B cell (primary cell): Measurements from ENCODE around the gene BBOX1. TPM values are rescaled to one million over a fixed set of nuclear protein-coding genes. Genes with fewer than 3 reads are reported as not detected.

Experiments
- ATAC-seq: fragments of 200-7000 bp; cut with Tn5 transposase; one replicate; pipeline ENCODE4 v1.10.0; 2021; ENCODE audit warnings: low read depth, mild to moderate bottlenecking, moderate number of reproducible peaks, moderate library complexity
- CTCF ChIA-PET: fragments of 350-600 bp; sonication (Branson Sonifier 250); formaldehyde crosslinking; loops from one replicate; lab custom pipeline; 2021; ENCODE audit warnings: antibody characterized with exemption, inconsistent platforms; lab: Charles Lee
- POLR2A ChIA-PET: fragments of 350-600 bp; sonication (Branson Sonifier 250); formaldehyde crosslinking; loops from one replicate; lab custom pipeline; 2021; ENCODE audit warnings: antibody characterized with exemption; lab: Charles Lee
- DNase-seq: peaks from one replicate; pipeline ENCODE4 v3.0.0; 2013
- H2AFZ ChIP-seq: 2 replicates; pipeline ENCODE4 v1.6.1; 2012; ENCODE audit warnings: mild to moderate bottlenecking, low read depth, low read length; ENCODE audit not compliant: insufficient read depth, poor library complexity, severe bottlenecking
- H3K27ac ChIP-seq, 2 donors: 1 replicate in 1 of 2; 2 replicates in 1 of 2; pipeline ENCODE4 v1.5.1; 2012 to 2013; ENCODE audit warnings: low read length in 2 of 2, mild to moderate bottlenecking in 2 of 2, moderate library complexity in 1 of 2
- H3K27me3 ChIP-seq, 4 experiments: fragments of 200-600 bp in 1 of 4; sonication (generic) in 1 of 4; replicated peaks in 1 of 4; 1 replicate in 2 of 4; 2 replicates in 2 of 4; pipeline versions ENCODE4 v1.6.1 to v1.7.0; 2013 to 2016; ENCODE audit warnings: low read length in 3 of 4, mild to moderate bottlenecking in 2 of 4, mixed read lengths in 1 of 4, moderate library complexity in 1 of 4; ENCODE audit not compliant: insufficient read depth in 4 of 4, control insufficient read depth in 3 of 4; ENCODE audit errors: control extremely low read depth in 1 of 4
- H3K36me3 ChIP-seq, 2 experiments: replicated peaks in 1 of 2; 1 replicate in 1 of 2; 2 replicates in 1 of 2; pipeline versions ENCODE4 v1.6.1 to v1.7.1; 2013; ENCODE audit warnings: low read length in 1 of 2; ENCODE audit not compliant: insufficient read depth in 2 of 2, control insufficient read depth in 1 of 2; ENCODE audit errors: control extremely low read depth in 1 of 2, extremely low read depth in 1 of 2
- H3K4me1 ChIP-seq, 2 donors: fragments of 200-600 bp in 1 of 2; sonication (generic) in 1 of 2; 1 replicate in 1 of 2; 2 replicates in 1 of 2; pipeline versions ENCODE4 v1.5.1 to v1.6.1; 2013 to 2017; ENCODE audit warnings: low read length in 2 of 2; ENCODE audit not compliant: control insufficient read depth in 2 of 2, insufficient read depth in 2 of 2
- H3K4me2 ChIP-seq: replicated peaks from 2 replicates; pipeline ENCODE3; 2012; ENCODE audit warnings: mild to moderate bottlenecking, low read depth, low read length; ENCODE audit not compliant: poor library complexity, severe bottlenecking
- H3K4me3 ChIP-seq, 5 experiments: fragments of 200-600 bp in 1 of 5; sonication (generic) in 1 of 5; 1 replicate in 3 of 5; 2 replicates in 2 of 5; pipeline versions ENCODE4 v1.5.1 to v1.7.0; 2011 to 2016; ENCODE audit warnings: low read length in 4 of 5, mild to moderate bottlenecking in 4 of 5, low read depth in 2 of 5, control low read depth in 1 of 5, moderate library complexity in 1 of 5; ENCODE audit not compliant: insufficient read depth in 1 of 5; ENCODE audit errors: control extremely low read depth in 1 of 5, extremely low read depth in 1 of 5
- H3K79me2 ChIP-seq: fragments of 200-600 bp; sonication (generic); one replicate; pipeline ENCODE4 v1.6.0; 2016; ENCODE audit warnings: low read length; ENCODE audit not compliant: control insufficient read depth, insufficient read depth
- H3K9ac ChIP-seq: fragments of 200-600 bp; sonication (generic); 2 replicates; pipeline ENCODE4 v1.6.1; 2017; ENCODE audit warnings: mild to moderate bottlenecking, low read length, moderate library complexity
- H3K9me3 ChIP-seq, 3 donors: one replicate each; pipeline versions ENCODE4 v1.6.1 to v1.7.1; 2013; ENCODE audit warnings: low read length in 2 of 3; ENCODE audit not compliant: control insufficient read depth in 2 of 3, insufficient read depth in 1 of 3; ENCODE audit errors: control extremely low read depth in 1 of 3
- H4K20me1 ChIP-seq: 2 replicates; pipeline ENCODE4 v1.6.0; 2012; ENCODE audit warnings: mild to moderate bottlenecking, low read length; ENCODE audit not compliant: insufficient read depth, control insufficient read depth, poor library complexity, severe bottlenecking
- H3K27ac Mint-ChIP-seq: one replicate; pipeline ENCODE4 v1.8.0; 2021; ENCODE audit warnings: mixed read lengths
- H3K27me3 Mint-ChIP-seq: one replicate; pipeline ENCODE4 v1.8.0; 2021; ENCODE audit warnings: mixed read lengths
- H3K4me1 Mint-ChIP-seq: one replicate; pipeline ENCODE4 v1.8.0; 2021; ENCODE audit warnings: mixed read lengths
- H3K4me3 Mint-ChIP-seq: one replicate; pipeline ENCODE4 v1.8.0; 2021; ENCODE audit warnings: mixed read lengths
- H3K9me3 Mint-ChIP-seq: one replicate; pipeline ENCODE4 v1.8.0; 2022; ENCODE audit warnings: mixed read lengths; ENCODE audit not compliant: insufficient read depth
- CTCF ChIP-seq: fragments of 200-600 bp; IDR thresholded peaks from one replicate; pipeline ENCODE4 v1.8.0; 2022; ENCODE audit warnings: antibody characterized with exemption, mild to moderate bottlenecking
- EZH2 ChIP-seq: IDR thresholded peaks from 2 replicates; pipeline ENCODE4 v1.6.1; 2012; ENCODE audit warnings: borderline replicate concordance, low read depth, mild to moderate bottlenecking, moderate library complexity, low read length; ENCODE audit not compliant: insufficient read depth, poor library complexity, severe bottlenecking
- WGBS: methylation state at CpG from one replicate; pipeline ENCODE4 v1.1.5; 2013; ENCODE audit warnings: missing lambda C conversion rate; ENCODE audit not compliant: insufficient coverage; 5-methylcytosine and 5-hydroxymethylcytosine counted together
- intact Hi-C: fragments of 100-400 bp; cut with micrococcal nuclease; formaldehyde crosslinking; loops from one replicate; pipeline ENCODE4 v1.10.0; 2022
- polyA plus RNA-seq: library from polyadenylated mRNA; depleted of rRNA; stranded (reverse); fragments of >200 nt; gene quantifications from 2 replicates; pipeline ENCODE4 v1.2.3, GENCODE V29; 2012
- total RNA-seq, 2 donors: library from RNA; stranded (reverse); fragments of 120-200 nt in 1 of 2; gene quantifications; 1 replicate in 1 of 2; 2 replicates in 1 of 2; pipeline versions ENCODE4 v1.2.3 to v1.2.4, GENCODE V29; 2013 to 2022

The BBOX1 gene
- total and polyA plus RNA-seq, 2 donors (not counting 1 experiment from before 2014, with no cell fraction given) = not detected

GRCh38 chr11:27085111-27085510 lies 44.5 kb downstream of the BBOX1 start:
- H2AFZ ChIP-seq = no peak overlapping the region
- H3K9ac ChIP-seq = no peak overlapping the region
- no peak overlapping the region for H3K4me2 ChIP-seq
- Mint-ChIP-seq H3K4me1 (no peaks in the 10 kb centered on the region), H3K27me3 (no peaks in the 10 kb centered on the region), H3K9me3 (peaks cover 3% of the 10 kb centered on the region), H3K4me3 (no peak overlapping the region), H3K27ac (no peak overlapping the region)
- no peak overlapping the region for H3K4me3 ChIP-seq
- no peak for DNase-seq
- ChIA-PET CTCF (no interaction called here), POLR2A (no interaction called here)
- no peaks in the 10 kb centered on the region for H4K20me1 ChIP-seq
- no peak overlapping the region for H3K27ac ChIP-seq
- intact Hi-C loops = no loop called here
- H3K4me1 ChIP-seq = no peaks in the 10 kb centered on the region
- ATAC-seq = no peak
- no peaks in the 10 kb centered on the region for H3K36me3 ChIP-seq
- no peaks in the 10 kb centered on the region for H3K79me2 ChIP-seq
- peaks cover 0 to 4% (median 0%) of the 10 kb centered on the region in 3 donors for H3K9me3 ChIP-seq
- 100% methylated on average over 1 of the region's 1 CpG for WGBS
- no peaks in the 10 kb centered on the region for H3K27me3 ChIP-seq
- no peak for TF ChIP-seq CTCF
- no peak for TF ChIP-seq EZH2

GRCh38 chr11:27085605-27086004 lies 45.0 kb downstream of the BBOX1 start:
- H3K9me3 ChIP-seq = peaks cover 0 to 4% (median 0%) of the 10 kb centered on the region in 3 donors
- no peak overlapping the region for H3K9ac ChIP-seq
- no peak overlapping the region for H2AFZ ChIP-seq
- CTCF ChIA-PET = no interaction called here
- DNase-seq (no peak), ATAC-seq (no peak)
- TF ChIP-seq CTCF = no peak
- TF ChIP-seq EZH2 = no peak
- H3K4me3 ChIP-seq = no peak overlapping the region
- Mint-ChIP-seq H3K4me3 (no peak overlapping the region), H3K27me3 (no peaks in the 10 kb centered on the region), H3K9me3 (peaks cover 4% of the 10 kb centered on the region), H3K27ac (no peak overlapping the region), H3K4me1 (no peaks in the 10 kb centered on the region)
- no peak overlapping the region for H3K27ac ChIP-seq
- H4K20me1 ChIP-seq = no peaks in the 10 kb centered on the region
- POLR2A ChIA-PET = no interaction called here
- WGBS = no CpG with 5 or more reads among the region's 1 CpG
- H3K4me2 ChIP-seq = no peak overlapping the region
- H3K4me1 ChIP-seq = no peaks in the 10 kb centered on the region
- no peaks in the 10 kb centered on the region for H3K36me3 ChIP-seq
- H3K79me2 ChIP-seq = no peaks in the 10 kb centered on the region
- no peaks in the 10 kb centered on the region for H3K27me3 ChIP-seq
- intact Hi-C loops = no loop called here
